CD4-positive, alpha-beta T cell treated with Interleukin-12 subunit alpha and Interleukin-12 subunit beta, for 1 hour (primary cell): ENCODE data around the gene PIGU.
"Not testable (repeated sequence)": the region's sequence is repeated elsewhere in the genome, so short reads cannot be mapped to it uniquely, and the experiment has no call there.

Source experiments
- DNase-seq: peaks from one replicate; pipeline ENCODE4 v3.0.0-alpha.2; 2020

Gene PIGU

DNA sequence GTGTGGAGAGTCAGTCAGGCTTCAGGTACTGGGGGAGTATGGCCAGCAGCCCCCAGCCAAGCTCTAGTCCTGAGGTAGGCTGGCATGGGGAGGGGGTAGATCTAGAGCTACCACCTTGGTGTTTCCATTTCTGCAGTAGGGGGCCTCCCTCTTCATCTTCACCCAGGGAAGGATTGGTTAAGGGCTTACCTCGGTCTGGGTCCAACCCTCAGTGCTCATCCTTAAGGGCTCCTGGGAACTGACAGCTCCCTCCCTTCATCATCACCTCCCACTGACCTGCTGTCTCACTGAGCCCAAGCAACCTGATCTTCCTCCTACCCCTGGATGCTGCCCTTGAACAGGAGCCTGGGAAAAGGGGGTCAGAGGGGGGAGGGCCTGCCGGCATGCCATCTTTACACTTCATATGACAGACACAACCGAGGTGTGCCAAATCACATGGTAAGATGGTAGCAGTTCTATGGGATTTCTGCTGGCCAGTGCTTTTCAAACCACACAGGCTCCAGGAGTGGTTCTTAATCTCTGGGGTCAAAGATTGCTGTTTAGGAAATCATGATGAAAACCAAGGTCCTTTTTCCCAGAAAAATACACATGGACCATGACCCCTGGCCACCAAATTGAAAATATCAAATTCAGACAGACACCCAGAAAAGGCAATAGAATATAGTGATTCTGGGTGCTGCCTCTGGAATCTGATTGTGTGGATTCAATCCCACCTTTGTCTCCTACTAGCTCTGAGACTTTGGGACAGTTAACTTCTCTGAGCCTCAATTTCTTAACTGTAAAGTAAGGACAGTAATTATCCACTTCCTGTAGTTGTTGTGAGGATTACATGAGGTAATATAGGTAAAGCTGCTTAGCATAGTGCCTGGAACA is 30.3 kb upstream of the PIGU start:
- DNase-seq: no peak

DNA sequence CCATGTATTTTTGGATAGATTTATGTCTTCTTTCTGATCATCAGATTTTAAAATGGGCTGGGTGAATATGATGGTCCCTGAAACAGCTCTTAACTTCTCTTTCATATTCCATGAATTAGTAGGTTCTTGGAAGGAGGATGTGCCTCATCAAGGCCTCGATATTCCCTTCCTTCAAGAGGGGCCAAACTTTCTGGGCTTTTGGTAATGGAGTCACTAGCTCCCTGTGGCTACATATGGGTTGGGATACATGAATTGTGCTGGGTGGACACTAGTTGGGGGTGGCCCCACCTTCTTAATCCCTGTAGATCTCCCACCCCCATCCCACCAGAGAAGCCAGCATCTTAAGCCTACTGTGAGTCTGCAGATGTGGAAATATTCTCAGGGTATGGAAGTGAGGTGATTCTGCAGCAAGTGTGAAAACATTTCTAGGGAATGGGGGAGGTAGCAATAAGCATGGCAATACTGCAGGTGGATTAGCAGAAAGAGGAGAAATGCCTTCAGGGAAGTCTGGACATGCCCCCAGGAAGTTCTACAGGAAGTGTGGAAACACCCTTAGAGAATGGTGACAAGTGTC is 29.5 kb upstream of the PIGU start:
- DNase-seq: no peak

DNA sequence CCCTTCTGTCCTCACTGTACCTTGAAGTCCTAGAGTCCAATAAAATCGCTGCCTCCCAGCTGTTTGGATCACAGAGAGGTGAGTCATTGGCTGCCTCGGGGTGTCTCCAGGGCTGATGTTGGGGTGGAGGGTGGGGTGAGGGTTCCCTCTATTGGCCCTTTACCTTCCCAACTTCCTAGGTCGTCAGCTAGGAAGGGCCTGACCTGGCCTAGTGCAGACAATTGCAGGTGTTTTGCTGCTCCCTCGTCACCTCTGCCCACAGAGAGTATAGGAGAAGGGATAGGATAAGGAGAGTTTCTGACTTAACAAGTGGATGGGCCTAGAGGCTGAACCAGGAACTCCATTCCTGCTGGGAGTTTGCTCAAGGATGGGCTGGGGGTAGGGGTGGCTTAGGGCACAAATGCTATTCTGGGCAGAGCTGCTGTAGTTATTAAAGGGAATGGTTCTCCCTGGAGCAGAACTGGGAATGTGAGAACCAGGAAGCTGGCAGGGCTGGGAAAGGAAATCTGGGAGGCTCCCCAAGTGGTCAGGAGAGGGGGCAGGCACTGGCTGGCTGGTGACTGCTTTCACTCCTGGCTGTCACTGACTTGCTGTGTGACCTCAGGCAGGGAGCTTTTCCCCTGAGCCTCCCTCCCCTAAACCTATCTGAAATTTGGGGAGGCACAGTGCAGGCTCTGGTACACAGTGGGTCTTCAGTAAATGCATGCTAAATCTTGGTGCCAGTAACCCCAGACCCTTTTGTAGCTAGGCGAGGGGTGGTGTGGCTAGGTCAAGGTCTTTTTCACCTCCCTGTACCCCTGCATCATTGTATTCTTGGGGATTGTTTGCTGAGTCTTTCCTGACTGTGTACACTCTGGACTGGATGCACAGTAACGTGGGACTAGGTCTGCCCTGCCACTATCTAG is 28.8 kb upstream of the PIGU start:
- no peak for DNase-seq

DNA sequence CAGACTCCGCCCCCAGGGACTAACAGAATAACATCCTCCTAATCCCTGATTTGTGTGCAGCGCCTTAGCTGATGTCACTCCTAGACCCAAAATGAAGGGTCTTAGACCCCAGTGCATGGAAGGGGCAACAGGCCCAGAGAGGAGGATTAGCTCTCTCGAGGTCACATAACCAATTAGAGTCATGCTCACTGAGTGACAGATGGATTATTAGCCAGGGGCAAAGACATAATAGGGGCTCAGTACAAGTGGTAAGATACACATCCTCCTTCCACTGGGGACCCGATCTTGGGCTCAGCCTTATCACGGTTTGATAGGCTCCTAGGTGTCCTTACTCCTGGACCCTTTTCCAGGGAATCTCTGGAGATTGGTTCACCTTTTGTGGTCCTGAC is 28.1 kb upstream of the PIGU start:
- DNase-seq: no peak

DNA sequence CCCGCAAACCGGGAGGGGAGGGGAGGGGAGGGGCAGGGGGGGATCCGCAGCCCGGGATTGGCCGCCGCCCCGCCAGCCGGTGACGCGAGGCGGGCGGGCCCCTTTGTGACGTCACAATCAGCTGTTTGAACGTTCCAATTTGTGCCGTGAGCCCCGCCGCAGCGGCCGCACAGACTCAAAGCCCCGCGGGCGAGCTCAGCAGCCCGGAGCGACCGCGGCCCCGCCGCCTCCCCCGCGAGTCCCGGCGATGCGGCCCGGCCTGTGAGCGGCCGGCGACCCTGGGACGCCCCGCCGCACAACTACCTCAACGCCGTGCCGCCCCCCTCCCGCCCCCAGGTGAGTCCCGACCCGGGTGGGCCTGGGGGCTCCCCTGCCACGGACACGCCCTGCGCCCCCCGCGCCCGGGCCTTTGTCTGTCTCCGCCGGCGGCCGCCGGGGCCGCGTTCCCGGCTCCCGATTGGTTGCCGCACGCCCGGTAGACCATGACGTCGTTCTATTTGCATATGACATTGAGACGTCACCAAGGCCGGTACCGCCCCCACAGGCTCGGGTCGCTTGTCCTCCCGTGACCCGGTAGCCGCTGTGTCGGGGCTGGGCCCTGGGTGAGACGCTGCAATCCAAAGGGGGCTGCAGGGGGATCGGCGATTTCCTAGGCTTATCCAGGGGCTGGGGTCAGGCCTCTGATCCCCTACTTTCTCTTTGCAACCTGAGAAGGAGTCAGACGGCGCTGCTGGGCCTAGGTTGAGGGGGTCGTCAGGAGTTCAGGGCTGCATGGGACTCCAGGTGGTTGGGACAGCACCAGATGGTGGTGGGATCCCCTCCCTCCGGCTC is 27.5 kb upstream of the PIGU start, which contains the start of gene TP53INP2:
Gene TP53INP2 (plus strand): TSS at position 168 of the 831 bp plus-strand sequence. CDS start 4,396 bp downstream, outside the sequence.
- DNase-seq: peak; percentile 93

DNA sequence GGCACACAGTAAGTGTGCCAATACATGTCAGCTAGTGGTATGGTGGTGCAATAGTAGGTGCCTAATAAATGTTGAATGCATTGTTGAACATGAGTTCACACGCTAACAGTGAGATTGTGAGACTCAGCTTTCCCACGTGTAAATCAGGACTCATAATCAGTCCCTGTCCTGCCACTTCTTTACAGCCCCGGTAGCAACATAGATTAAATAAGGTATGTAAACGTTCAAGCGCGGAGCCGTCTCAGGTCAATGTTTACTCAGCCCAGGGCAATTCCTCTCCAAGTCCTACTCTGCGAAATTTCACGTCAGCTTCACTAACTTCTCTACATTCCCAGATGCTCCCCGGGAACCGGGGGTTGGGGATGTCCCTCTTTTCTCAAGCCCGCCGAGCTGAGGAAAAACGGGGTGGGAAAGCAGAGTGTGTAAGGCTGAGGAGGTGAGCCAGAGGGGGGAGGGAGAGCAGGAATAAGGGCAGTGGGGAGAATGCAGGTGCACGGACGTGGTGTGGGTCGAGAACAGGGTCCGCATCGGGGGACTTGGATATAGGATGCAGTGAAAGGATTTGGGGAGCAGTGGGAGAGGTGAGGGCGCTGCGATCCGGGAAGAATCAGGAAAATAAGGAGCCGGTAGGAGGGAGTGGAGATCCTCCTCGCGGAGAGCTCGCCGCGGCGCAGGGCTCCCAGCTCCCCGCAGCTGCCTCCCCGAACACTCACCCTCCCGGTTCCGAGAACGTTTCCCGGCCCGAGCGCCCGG is 26.7 kb upstream of the PIGU start:
- no peak for DNase-seq

DNA sequence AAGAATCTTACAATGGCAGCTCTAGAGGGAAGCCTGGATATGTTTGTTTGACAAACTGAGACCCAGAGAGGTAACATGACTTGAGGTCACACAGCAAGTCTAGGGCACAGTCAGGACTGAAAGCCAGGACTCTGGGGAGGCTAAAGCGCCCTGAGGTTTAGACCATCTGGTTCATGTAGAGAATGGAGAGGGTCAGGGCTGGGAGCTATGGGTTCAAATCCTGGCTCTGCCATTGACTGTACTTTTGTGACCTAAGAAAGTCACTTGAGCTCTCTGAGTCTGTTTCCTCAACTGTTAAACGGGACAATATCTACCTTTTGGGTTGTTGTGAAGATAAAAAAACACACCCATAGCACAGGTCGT is 26.1 kb upstream of the PIGU start:
- DNase-seq: no peak

DNA sequence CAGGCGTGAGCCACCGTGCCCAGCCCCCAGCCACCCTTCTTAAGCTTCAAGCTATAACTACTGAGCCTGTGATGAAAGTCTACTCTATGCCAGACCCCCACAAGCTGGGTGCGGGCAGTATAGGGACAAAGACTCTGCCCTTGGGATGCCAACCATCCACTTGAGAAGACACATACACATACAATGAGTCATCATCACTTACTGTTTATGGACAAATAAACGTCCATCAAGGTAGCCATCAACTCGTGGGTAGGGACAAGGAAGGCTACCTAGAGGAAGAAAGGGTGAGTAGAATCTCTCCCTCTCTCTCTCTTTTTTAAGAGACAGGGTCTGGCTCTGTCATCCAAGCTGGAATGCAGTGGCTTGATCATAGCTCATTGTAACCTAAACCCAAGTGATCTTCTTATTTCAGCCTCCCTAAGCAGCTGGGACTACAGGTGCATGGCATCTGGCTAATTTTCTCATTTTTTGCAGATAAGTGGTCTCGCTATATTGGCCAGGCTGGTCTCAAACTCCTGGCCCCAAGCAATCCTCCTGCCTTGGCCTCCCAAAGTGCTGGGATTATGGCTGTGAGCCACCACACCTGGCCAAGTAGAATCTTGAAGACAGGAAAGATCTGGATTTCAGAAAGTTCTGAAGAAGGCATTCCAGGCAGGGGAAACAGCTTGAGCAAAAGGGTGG is 24.7 kb upstream of the PIGU start:
- DNase-seq: no peak

DNA sequence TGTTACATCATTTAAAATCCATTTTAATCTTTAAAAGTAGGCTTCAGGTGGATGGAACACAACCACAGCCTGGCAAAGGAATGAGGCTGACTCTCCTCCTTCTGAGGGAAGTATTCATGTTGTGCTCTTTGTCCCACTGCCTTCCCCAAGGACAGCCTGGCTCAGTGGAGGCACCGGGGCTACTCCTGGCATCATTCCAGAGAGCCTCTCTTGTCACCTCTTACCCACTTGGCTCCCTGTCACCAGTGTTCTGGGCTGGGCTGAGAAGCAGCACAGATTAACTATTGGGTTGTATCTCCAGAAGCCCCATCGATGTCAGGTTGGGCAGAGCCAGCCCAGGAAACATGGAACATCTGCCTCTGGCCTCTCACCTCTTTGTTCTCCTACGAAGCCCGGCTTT is 16.5 kb upstream of the PIGU start:
- DNase-seq: no peak

DNA sequence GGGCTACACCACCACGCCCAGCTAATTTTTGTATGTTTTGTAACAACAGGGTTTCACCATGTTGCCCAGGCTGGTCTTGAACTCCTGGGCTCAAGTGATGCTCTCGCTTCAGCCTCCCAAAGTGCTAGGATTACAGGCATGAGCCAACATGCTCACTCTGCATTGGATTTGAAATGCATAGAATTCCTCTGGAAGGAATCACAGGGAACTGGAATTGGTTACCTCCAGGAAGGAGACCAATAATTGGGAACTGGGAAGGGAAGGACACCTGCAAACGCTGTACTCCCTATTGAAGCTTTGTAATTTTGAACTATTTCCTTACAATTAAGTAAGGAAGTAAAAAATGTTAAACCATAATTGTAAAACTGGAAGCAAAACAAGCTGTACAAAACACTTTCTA is 14.9 kb upstream of the PIGU start:
- DNase-seq: no peak

DNA sequence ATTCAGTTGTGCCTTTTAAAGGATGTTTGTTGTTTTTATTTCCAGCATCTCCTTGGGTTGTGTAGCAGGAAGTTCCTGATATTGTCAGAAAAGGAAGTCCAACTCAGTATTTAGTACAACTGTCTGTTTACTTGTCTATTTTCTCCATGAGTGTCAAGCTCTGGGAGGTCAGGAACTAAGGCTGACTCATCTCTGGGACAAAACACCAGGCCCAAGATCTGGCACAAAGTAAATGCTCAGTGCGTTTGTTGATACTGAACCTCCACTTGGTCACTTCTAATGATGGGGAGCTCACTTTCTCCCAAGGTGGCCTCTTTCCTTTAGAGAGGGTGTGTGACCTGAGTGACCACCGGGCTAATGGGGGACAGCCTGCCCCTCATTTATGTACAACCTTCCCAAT is 12.6 kb upstream of the PIGU start:
- DNase-seq: no peak

DNA sequence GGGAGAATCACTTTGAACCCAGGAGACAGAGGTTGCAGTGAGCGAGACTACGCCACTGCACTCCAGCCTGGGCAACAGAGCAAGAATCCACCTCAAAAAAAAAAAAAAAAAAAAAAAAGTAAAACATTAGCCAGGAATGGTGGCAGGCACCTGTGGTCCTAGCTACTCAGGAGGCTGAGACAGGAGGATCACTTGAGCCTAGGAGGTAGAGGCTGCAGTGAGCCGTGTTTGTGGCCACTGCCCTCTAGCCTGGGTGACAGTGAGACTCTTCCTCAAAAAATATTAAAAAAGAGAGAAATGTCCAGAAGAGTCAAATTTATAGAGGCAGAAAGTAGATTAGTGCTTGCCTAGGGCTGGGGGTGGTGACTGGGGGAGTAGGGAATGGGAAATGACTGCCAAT is 6.8 kb upstream of the PIGU start:
- no peak for DNase-seq

DNA sequence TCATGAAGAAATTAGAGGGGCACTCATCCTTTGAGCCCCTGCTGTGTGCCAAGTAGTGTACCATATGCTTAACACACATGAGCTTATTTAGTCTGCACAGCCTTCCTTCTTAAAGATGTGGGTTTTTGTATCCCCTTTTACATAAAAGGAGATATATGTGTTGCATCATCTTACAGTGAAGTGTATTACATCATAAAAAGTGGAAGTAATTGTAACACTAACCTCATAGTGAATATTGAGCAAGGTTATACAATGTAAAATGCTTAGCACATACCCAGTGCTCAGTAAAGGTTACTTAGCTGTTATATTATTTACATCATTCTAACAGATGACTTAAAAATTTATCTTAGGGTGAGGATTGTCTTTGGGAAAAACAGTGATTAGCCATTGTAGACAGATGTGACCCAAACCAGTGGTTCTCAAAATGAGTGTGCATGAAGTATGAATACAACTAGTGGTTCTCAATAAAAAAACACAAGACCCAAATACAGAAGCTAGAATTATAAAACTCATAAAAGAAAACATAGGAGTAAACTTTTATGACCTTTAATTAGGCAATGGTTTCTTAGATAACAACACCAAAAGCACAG is 3.8 kb upstream of the PIGU start:
- DNase-seq: no peak

DNA sequence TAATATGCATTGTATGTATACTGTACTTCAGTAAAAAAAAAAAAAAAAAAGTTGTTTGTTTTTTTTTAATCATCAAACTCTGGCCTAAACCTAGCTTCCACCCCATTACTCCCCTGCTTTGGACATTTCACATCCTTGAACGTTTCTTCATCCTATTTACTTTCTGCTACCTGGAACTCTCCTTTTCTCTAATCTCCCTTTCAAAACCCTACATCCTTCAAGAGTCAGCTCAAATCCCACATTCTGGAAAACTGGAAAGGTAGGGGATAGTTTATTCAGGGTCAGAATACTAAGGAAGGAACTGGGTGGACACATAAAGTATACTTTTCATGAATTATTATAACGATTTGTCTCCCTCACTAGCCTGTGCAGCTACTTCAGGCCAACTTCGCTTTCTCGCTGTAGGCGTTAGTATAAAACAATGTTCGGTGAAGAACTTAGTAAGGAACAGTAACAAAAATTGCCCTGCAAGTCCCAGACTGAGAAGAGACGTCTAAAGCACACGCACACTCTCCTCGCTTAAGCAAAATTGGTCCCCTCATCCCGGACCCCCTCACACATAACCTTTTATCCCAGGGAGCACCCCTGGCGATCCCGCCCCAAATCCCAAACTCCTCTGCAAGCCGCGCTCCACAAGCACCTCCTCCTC is 775 bp downstream of the PIGU start:
- no peak for DNase-seq

DNA sequence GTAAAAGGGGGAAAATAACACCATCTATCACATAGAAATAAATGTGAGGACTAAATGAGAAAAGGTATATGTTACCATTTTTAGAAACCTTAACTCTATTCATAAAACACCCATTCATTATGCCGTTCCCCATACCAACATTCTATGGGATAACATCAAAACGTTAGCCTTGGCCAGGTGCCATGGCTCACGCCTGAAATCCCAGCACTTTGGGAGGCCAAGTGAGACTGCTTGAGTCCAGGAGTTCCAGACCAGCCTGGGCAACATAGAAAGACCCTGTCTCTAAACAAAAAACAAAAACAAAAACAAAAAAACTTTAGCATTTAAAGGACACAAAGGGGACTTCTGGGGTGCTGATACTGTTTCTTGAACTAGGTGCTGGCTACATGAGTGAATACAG is 1.3 kb downstream of the PIGU start:
- no peak for DNase-seq

DNA sequence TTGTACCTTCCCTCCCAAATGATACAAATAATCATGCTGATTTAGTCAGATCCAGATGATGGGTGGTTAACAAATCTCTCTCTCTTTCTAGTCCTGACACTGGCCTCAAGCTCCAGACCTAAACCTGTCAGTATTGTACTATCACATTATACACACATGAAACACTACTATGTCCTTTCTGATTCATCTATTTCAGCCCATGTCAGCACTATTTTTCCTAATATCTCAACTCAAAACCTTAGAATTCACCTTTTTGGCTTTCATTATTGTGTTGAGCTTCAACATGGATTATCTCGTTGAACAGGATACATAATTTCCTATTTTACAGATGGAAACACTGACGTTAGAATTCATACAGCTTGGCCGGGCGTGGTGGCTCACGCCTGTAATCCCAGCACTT is 3.5 kb downstream of the PIGU start:
- DNase-seq: no peak

DNA sequence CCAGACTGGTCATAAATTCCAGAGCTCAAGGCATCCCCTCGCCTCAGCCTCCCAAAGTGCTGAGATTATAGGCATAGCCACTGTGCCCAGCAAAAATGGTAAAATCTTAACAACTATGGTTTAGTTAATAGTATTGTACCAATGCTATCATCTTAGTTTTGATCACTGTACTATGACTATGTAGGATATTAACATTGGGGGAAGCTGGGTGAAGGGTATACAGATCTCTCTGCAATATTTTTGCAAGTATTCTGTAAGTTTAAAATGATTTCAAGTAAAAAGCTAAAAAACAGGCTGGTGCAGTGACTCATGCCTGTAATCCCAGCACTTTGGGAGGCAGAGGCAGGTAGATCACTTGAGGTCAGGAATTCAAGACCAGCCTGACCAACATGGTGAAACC is 7.8 kb downstream of the PIGU start:
- DNase-seq: no peak

DNA sequence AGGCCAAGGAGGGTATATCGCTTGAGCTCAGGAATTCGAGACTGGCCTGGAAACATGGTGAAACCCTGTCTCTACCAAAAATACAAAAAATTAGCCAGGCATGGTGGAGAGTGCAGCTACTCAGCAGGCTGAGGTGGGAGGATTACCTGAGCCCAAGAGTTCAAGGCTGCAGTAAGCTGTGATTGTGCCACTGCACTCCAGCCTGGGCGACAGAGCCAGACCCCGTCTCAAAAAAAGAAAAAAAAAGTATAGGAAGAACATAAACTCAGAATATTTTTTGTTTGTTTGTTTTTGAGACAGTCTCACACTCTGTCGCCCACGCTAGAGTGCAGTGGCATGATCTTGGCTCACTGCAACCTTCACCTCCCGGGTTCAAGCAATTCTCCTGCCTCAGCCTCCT is 12.1 kb downstream of the PIGU start:
- DNase-seq: not testable (repeated sequence)

DNA sequence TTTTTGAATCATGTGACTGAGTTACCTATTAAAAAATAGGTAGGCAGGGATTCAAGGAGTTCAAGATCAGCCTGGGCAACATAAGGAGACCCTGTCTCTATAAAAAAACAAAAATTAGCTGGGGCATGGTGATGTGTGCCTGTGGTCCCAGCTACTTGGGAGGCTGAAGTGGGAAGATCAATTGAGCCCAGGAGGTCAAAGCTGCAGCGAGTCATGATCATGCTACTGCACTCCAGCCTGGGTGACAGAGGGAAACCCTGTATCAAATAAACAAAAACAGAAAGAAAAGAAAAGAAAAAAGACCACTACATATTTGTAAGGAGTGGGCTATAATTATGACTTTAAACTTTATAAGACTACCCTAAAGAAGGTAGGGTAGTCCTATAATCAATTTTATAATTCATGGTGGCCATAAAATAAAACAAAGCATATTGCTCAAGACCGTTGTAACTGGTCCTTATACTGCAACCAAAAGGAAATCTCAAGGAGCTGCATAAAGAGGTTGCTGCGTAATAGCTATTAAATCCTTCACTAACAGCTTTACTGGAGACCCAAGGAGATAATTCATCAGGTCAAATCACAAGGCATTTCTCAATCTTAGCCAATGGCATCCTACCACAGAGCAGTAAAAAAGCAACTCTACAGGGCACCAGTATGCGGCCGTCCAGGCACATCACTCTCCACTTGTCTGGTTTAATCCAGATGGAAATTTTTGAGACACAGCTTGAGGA is 13.5 kb downstream of the PIGU start:
- DNase-seq: no peak

DNA sequence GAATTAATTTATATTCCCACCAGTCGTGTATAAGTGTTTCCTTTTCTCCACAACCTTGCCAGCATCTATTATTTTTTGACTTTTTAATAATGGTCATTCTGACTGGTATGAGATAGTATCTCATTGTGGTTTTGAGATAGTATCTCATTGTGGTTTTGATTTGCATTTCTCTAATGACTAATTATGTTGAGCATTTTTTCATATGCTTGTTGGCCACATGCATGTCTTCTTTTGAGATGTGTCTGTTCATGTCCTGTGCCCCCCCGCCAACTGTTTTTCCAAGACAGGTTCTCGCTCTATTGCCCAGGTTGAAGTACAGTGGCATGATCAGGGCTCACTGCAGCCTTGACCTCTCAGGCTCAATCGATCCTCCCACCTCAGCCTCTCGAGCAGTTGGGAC is 15.1 kb downstream of the PIGU start:
- not testable (repeated sequence) for DNase-seq
